HG02938 (cell line): ENCODE measurements around the gene ECE1.

ENCODE experiments used
- ATAC-seq: cut with Tn5 transposase; IDR thresholded peaks from one replicate; pipeline ENCODE4 v1.9.1; 2021; ENCODE audit warnings: mild to moderate bottlenecking, moderate library complexity; ENCODE audit not compliant: unreplicated experiment

ECE1 gene

DNA sequence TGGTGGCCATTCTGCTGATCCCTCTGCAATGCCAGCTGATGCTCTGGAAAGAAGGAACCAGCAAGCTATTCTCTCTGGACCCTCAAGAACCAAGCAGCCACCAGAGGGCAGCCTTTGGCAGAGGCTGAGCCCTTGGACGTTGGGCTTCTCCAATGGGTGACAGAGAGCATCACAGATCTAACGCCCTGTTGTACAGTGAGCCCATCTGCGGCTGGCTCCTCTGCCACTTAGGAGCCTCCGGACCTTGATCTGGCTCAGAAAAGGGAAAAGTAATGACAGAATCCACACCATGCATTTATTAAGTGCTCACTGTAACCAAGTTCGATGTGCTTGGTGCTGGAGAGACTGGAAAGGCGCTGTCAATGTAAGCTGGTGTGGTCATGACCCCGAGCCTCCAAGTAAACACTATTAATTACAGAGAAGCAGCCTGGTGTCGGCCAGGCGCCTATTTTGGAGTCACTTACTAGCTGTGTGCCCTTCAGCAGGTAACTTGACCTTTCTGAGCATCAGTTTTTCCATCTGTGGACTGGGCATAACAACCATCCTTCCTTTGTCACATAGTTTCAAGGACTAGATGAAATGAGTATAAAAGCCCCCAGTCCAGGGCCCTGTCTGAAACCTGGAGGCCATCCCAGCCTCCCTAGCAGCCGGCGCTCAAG lies 34.9 kb downstream of the ECE1 start:
- ATAC-seq: no peak

DNA sequence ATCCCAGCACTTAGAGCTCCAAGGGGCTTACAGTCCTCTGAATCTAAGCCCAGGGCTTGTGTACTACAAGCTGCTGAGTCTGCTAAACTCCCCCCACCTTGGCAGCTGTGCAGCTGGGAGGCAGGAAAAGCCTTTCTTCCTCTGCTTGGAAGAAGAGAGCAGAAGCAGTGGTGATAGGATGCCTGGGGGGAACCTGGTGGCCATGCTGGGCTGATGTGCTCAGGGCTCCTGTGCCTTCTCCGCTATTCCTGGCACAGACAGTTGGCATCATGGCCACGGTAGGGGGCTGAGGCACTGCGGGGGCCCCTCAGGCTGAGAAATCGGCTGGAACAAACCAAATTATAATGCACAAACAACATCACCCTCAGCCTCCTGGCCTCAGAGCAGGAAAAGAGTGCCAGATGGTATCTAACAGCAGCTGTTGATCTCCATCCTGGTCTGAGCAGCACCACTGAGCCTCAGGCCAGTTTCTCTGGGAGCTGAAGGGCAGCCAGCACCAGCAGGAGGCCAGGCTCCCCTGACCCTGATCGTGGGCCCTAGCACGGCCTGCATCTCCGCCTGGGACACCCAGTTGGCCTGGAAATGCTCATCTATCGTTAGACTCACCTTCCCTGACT lies 35.8 kb downstream of the ECE1 start:
- ATAC-seq: no peak

DNA sequence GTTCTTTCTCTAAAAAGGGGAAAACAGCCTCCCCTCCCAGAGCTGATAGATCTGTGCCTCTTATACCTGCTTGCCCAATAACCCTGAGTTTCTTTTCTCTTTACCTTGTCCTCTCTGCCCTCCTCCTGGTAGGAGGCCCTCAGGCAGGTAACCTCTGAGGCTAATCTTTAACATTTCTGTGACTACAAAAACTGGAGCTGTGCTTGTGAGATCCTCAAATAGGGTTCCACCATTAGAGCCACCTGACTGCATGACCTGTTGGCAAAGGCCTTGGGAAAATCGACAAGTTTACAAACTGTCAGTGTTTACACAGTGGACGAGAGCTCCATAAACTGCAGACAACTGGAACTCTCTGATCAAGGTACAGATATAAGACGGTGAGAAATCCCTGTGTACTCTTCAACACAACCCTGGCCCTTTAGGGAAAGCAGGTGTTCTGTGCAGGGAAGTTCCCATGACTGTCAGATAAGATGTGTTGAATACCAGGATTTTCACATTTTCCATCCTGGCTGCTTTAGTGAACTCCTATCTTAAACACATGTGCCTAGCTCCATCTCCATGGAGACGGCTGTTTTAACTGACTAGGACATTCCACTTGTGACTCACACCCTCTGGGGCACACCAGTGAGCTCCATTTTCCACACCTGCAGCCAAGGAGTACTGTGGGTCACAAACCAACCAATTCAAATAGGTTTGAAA lies 38.3 kb downstream of the ECE1 start:
- no peak for ATAC-seq

DNA sequence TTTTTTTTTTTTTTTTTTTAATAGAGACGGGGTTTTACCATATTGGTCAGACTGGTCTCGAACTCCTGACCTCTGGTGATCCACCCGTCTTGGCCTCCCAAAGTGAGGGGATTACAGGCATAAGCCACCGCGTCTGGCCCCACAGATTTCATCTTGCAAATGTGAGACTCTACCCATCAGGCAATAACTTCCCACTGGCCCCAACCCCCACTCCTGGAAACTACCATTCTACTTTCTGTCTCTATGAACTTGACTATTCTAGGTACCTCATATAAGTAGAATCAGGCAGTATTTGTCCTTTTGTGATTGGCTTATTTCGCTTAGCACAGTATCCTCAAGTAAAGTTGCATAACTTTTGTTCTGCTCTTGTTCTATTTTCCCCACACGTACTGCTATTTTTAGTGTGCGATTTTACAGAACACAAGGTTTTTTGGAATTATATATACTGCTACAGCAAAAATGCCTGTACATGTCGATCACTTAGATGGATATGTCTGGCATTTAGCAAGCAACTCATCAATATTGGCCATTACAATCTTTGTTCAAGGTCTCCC lies 40.2 kb downstream of the ECE1 start:
- no peak for ATAC-seq

DNA sequence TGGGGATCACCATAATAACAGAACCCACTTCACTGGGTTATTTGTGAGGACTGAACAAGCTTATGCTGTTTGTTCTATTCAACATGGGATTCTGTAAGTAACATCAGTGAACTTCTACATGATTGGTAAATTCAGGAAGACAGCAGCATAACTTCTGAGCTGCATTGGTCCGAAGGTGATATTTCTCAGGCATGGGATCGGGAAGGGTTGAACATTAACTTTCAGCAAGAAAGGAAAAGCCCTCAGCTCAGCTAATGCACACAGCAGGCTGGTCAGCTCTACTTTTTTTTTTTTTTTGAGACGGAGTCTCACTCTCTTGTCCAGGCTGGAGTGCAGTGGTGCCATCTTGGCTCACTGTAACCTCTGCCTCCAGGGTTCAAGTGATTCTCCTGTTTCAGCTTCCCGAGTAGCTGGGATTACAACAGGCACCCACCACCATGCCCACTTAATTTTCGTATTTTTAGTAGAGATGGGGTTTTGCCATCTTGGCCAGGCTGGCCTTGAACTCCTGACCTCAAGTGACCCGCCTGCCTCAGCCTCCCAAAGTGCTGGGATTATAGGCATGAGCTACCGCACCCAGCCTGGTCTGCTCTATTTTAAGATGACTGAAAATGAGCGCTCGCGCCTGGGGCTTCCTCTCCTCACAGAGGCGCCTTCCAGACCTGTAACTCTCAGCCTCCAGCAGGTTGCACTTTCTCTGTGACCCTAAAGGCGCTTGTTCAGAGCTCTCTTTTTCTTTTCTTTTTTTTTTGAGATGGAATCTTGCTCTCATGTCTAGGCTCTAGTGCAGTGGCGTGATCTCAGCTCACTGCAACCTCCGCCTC lies 42.2 kb downstream of the ECE1 start:
- ATAC-seq: no peak

DNA sequence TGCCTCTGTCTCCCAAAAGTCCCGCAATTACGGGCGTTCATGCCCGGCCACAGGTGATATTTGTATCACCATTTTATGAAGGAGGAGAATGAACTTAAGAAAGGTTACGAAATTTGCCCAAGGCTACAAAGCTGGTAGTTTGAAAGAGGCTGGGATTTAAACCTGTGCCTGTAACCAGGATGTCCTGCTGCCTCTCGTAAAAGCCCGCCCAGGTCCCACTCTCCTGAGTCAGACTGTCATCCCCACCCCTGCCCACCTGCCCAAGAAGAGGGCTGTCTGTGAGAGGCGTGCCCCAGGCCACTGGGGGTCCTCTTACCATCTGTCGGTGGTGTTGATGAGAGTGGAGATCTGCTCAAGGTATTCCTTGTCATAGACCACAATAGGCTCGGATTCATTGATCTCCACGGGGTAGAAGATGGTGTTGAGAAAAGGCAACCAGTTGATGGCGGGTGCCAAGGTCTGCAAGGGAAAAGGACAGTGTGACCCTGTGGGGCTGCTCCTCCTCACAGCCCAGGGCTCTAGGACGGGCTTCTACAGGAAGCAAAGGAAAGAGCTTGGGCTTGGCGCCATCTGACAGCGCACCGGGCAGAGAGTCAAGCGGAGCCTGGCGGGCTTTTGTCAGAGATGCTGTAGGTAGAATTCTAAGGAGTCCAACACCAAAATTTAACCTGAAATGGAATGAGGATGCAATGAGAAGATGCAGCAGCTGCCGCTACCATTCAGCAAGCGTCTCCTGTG lies 43.2 kb downstream of the ECE1 start:
- no peak for ATAC-seq

DNA sequence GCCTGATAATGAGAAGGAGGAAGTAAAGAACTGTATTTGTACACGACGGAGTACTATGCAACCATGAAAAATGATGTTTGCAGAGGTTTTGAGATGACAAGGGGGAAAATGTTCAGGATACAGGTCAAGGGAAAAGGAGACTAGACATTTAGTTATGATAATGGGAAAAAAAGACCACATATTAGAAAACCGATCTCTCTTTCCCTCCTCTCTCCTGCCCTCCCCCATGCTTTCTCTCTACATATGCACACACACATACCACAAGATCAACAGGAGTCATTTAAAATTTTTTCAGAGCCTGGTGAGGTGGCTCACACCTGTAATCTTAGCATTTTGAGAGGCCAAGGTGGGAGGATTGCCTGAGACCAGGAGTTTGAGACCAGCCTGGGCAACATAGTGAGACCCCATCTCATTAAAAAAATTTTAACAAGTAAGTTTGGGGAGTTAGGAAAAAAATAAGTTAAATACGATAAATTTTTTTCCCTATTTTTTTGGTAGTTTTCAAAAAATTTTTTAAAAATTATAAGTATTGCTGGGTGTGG lies 44.5 kb downstream of the ECE1 start:
- ATAC-seq: no peak

DNA sequence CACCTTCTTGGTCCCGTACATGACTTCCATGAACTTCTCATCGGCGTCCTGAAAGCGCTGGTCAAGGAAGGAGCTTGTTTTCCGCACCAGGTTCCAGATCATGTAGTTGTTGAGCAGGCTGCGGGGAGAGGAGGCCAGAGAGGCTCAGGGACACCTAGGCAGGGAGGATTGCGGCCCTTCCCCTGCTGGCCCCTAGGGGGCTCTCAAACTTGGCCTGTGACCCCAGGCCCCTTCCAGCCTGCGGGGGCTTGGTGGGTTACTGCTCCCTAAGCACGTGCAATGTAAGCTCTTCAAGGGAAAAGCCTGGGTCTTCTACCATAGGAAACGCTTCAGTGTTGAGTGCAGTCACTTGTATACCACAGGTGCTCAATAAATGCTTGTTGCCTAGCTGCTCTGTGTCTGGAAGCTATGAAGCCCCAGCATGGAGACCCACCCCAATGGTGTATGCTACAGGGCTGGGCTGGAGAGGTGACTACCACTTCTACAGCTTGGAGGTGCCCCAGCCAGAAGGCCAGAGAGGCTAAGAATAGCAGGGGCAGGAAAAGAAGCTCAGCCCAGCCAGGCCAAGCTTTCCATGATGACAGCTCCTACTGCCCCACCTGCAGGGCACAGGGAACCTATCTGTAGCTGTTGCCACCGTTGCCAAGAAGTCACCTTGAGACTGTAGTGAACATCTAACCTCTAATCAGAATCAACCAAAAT lies 45.1 kb downstream of the ECE1 start:
- no peak for ATAC-seq

DNA sequence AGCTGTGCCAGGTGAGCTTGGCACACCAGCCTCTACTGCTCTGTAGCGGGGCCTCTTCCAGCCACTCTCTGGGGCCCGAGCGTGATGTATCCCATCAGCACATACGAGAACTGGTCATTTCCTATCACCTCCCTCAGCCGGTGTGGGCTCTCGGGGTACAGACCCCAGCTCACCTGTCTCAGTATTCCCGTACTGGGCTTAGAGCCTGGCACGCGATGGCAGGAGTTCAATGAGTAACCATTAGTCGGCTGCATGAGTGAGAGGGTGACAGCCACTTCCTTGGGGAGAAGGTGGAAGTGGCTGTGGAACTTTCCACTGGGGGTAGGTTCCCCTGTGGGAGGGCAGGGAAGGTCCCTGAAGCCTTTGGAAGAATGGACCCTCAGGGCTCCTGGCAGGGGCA lies 46.1 kb downstream of the ECE1 start:
- no peak for ATAC-seq

DNA sequence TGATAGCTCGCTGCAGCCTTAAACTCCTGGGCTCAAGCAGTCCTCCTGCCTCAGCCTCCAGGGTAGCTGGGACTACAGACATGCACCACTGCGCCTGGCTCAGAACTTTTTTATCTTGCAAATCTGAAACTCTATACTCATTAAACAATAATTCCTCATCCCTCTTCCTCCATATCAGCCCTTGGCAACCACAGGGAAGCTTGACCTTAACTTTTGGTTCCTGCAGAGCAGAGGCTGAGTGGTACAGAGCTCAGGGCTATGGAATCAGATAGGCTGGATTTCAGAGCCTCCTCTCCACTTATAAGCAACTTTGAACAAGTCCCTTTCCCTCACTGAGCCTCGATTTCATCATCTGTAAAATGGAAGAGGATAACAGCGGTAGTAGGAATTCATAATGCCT lies 47.4 kb downstream of the ECE1 start:
- no peak for ATAC-seq

DNA sequence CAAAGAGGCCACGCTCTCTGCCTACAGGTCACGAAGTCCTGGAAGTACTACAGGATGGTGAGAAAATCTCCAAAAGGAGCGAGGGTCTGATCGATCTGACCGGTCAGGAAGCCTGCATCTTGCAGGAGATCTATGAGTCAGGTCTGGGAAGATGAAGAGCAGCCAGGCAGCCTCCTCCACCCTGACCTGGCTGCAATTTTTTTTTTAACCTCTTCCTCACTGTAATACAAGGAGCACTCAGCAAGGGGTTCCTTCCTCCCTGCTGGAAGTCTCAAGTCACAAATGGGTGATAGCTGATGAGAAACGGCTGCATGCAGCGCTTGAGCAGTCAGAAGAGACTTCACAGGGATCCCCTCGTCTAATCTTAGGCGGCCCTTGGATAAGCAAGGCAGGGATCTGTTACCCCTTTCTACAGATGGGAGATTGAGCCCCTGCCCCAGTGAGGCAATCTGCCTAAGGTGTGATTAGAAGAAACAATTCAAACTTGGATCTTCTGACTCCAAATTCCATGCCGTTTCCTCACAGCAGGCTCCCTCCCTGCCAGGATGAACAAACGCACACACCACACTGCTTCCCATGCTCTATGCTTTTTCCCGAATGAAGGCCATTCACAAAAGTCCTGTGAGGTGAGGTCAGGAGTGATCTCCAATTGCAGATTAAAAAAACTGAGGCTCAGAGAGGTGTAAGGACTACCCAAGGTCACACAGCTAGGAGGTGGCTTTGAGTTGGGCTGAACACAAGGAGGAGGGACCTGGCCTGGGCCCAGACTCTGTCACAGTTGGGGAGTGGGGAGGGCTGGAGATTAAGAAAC lies 48.3 kb downstream of the ECE1 start:
- no peak for ATAC-seq

DNA sequence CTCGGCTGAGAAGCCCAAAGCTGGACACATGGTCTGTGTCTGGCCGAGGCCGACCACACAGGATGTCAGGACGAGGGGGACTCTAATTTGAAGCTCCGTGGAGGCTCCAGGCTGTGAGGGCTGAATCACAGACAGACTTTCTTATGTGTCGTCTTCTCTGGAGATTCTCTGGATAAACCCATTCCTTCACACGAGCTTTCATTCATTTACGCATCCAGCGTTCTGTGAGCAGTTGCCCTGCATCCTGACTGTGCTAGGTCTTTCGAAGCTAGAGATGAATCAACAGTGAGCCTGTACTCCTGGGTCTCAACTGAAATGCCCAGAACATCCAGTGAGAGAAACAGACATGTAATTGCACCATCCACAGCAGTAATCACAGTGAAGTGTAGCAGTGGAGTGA lies 49.6 kb downstream of the ECE1 start:
- ATAC-seq: no peak

DNA sequence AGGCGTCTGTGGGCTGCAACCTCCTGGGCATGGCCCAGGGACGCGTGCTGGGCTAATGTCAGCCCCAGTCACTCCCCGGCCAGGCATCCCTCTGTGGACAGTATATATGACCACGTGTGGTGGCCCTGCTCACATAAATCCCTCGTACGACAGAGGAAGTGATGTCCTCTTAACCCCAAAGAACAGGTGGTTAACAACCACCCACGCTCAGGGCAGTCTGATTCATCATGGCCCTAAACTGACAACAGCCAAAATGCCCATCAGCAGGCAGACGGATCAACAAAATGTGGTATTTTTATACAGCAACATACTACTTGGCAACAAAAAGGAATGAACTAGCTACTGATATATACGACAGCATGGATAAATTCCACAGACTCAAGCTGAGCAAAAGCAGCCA lies 51.0 kb downstream of the ECE1 start:
- ATAC-seq: no peak

DNA sequence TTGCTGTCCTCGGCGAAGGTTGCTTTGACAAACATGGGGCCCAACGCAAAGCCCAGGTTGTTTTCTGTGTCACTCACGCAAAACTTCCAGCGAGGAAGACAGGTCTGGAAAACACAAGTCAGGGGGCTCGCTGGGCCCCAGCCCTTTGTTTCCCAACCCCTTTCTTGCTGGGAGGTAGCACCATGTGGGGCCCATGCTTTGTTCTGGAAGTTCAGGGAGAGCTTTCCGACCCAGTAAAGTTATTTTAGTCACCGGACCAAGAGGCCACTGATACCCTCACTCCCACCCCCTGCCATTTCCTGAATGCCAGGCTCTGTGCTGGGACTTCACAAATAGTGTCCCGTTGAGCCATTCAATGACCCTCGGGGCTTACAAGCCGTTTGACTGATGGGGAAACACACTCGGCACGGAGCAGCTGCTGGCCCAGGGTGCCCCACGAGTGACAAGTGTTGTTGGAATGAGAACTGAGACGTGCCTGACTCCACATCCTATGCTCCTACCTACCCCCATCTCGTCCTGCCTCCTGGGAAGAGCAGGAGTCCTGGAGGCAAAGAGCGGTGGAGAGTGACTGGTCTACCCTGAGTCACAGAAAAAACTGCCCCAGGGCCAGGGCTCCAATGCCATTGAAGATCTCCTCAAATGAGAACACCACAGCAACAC lies 52.0 kb downstream of the ECE1 start:
- ATAC-seq: no peak

DNA sequence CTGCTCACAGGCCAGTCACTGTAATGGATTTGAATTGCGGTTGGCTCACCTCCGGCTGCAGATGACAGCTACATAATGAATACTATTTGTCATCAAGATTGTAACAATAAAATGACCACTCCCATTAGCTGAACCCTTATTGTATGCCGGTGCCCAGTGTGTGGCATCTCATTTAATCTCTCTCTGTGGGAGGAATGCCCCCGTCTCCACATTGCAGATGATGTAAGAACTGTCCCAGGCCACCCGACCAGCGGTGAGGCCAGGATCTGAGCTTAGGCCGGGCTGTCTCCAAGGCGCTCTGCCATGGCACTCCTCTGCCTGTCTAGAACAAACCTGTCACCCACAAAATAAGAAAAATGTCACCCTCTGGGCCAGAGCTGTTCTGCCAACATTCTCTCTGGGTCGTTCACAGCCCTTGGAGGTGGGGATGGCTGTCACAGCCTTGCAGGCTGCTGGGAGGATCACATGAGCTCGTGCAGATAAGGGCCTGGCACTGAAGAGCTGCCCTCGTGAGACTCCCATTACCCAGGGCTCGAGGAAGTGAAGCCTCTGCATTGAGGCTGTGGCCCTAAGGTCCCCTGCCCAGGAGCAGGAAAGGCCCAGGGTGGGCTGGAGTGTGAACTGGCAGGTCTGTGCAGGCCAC lies 52.7 kb downstream of the ECE1 start:
- no peak for ATAC-seq

DNA sequence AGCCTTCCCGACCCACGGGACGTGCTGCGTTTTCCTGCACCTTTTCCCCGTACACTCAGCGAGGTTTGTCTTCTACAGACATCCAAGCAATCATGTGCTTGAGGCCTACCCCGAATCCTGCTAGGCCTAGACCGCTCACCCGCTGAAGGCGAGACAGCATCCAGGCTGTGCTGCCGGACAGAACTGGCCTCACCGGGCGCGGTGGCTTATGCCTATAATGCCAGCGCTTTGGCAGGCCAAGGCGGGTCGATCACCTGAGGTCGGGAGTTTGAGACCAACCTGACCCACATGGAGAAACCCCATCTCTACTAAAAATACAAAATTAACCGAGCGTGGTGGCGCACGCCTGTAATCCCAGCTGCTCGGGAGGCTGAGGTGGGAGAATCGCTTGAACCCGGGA lies 54.1 kb downstream of the ECE1 start:
- ATAC-seq: no peak

DNA sequence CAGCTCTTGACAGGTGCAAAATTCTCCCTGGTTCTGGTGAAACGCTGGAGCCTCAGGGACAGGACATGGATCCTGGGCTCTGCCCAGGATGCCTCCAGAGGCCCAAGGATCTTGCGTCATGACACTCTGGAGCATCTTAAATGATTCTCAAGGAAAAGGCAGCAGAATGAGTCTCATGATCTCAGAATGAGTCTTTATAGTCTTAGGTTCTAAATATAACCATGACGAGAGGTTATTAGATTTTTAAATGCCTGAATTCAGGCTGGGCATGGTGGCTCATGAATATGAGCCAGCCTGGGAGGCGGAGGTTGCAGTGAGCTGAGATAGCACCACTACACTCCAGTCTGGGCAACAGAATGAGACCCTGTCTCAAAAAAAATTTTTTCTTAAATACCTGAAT lies 55.5 kb downstream of the ECE1 start:
- no peak for ATAC-seq

DNA sequence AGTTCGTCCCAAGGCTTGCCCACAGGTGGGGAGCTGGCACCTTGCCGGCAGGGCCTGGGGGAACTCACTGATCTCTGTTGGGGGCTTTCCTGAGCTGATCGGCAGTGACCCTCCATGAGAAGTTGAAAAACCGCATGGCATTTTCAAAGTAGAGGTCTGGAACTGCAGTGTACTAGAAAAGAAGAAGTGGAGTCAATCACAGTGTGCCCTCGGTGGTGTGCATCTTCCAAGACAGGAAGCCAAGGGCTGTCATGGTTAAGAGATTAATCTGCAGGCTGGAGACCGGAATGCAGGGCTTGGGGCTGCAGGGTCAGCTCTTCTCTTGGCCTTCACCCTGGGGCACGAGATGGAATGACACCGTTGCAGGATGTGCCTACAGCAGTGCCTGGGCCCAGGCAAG lies 56.8 kb downstream of the ECE1 start:
- no peak for ATAC-seq
